Peyer's patch (tissue), 4 donors: ENCODE results near the gene MAP2K5.

Experiments
- POLR2A ChIP-seq, 2 donors: fragments of 450-650 bp; IDR thresholded peaks; one replicate each; pipeline ENCODE4 v1.5.1; 2017; ENCODE audit warnings: antibody characterized with exemption in 2 of 2, mild to moderate bottlenecking in 2 of 2, moderate library complexity in 2 of 2
- TF ChIP-seq, protein P1 (sequence below), 6 experiments: fragments of 450-650 bp in 4 of 6; fragments of 200-600 bp in 2 of 6; sonication (generic) in 1 of 6; IDR thresholded peaks; one replicate each; pipeline ENCODE4 v1.5.1; 2017 to 2019; ENCODE audit warnings: antibody characterized with exemption in 6 of 6, mild to moderate bottlenecking in 3 of 6, moderate library complexity in 1 of 6

DNA sequence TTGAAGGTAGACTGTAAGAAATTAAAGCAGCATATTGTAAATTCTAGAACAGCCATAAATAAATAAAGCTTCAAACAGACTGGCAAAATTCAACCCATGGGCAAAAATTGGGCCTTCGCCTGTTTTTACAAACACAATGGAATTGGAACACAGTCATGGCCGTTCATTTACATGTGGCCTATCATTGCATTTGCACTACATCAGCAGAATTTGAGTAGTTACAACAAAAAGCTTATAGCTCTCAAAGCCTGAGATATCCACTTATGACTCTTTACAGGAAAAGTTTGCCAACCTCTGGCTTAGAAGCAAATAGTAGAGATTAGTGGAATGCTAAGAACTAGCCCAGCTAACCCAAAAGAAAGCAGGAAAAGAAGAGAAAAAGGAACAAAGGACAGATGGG is 143.2 kb downstream of the MAP2K5 start:
- TF ChIP-seq, protein P1, sequence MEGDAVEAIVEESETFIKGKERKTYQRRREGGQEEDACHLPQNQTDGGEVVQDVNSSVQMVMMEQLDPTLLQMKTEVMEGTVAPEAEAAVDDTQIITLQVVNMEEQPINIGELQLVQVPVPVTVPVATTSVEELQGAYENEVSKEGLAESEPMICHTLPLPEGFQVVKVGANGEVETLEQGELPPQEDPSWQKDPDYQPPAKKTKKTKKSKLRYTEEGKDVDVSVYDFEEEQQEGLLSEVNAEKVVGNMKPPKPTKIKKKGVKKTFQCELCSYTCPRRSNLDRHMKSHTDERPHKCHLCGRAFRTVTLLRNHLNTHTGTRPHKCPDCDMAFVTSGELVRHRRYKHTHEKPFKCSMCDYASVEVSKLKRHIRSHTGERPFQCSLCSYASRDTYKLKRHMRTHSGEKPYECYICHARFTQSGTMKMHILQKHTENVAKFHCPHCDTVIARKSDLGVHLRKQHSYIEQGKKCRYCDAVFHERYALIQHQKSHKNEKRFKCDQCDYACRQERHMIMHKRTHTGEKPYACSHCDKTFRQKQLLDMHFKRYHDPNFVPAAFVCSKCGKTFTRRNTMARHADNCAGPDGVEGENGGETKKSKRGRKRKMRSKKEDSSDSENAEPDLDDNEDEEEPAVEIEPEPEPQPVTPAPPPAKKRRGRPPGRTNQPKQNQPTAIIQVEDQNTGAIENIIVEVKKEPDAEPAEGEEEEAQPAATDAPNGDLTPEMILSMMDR (IDR thresholded peaks at IDR 0.05) = no peak
- TF ChIP-seq POLR2A (IDR thresholded peaks at IDR 0.05) = no peak
